ENCODE measurements around the gene TNFSF10. TPM values are rescaled to one million over a fixed set of nuclear protein-coding genes. Genes with fewer than 3 reads are reported as not detected.
"Not testable (repeated sequence)": the region's sequence is repeated elsewhere in the genome, so short reads cannot be mapped to it uniquely, and the experiment has no call there.

The TNFSF10 gene
- total RNA-seq, 1 donor from 2014 or later: 7.4 TPM

DNA sequence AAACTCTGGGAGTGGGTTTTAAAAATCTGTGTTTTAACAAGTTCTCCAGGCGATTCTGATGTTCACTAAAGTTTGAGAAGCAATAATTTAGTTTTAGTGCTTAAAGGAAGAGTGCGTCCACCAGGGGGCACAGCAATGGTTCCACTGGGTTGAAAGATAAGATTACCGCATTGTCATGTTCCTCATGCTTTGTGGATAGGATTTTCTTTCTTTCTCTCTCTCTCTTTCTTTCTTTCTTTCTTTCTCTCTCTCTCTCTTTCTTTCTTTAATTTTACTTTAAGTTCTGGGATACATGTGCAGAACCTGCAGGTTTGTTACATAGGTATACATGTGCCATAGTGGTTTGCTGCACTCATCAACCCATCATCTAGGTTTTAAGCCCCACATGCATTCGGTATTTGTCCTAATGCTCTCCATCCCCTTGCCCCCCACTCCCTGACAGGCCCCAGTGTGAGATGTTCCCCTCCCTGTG lies 33.0 kb downstream of the TNFSF10 start:
- H3K4me1 Mint-ChIP-seq; H3K27ac Mint-ChIP-seq; H3K27me3 Mint-ChIP-seq; H3K9me3 Mint-ChIP-seq; H3K4me3 Mint-ChIP-seq; H3K36me3 Mint-ChIP-seq (ENCODE audit: low read depth); POLR2A ChIA-PET: not testable (repeated sequence)
- CTCF ChIA-PET: interaction anchor here (0.8 to 4.6 kb wide), 3 partner anchors 13 to 182 kb away, joined by 3 to 32 read pairs (median 3); no protein-coding TSS in a partner anchor
- DNase-seq (peak; percentile 41), ATAC-seq (ENCODE audit: low read depth) (peak; percentile 69)
- intact Hi-C loops (cut with micrococcal nuclease): loop anchor here (1.0 to 2.0 kb wide), 5 partner anchors 33 to 221 kb away; partner anchors contain the start of genes NCEH1 and TNFSF10
- TF ChIP-seq, protein P1, sequence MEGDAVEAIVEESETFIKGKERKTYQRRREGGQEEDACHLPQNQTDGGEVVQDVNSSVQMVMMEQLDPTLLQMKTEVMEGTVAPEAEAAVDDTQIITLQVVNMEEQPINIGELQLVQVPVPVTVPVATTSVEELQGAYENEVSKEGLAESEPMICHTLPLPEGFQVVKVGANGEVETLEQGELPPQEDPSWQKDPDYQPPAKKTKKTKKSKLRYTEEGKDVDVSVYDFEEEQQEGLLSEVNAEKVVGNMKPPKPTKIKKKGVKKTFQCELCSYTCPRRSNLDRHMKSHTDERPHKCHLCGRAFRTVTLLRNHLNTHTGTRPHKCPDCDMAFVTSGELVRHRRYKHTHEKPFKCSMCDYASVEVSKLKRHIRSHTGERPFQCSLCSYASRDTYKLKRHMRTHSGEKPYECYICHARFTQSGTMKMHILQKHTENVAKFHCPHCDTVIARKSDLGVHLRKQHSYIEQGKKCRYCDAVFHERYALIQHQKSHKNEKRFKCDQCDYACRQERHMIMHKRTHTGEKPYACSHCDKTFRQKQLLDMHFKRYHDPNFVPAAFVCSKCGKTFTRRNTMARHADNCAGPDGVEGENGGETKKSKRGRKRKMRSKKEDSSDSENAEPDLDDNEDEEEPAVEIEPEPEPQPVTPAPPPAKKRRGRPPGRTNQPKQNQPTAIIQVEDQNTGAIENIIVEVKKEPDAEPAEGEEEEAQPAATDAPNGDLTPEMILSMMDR (IDR thresholded peaks at IDR 0.05): peak; percentile 70

DNA sequence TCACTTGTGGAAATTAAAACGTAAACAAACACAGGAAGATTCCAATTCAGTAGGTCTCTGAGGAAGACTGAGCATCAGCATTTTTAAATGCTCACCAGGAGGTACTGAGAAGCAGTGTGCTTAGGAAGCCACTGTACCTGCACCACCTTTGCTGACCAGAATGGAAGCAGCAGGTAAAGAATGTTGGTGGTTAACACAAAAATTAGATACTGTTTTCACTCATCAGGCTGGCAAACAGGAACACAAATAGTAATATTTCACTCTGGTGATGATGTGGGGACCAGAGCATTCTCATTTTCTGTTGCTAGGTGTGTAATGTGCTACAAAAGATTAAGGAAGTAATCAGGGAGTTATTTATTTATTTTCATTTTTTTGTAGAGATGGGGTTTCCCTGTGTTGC lies 45.1 kb downstream of the TNFSF10 start:
- peaks cover 3% of the 10 kb centered on the region for H3K36me3 Mint-ChIP-seq (ENCODE audit: low read depth)
- DNase-seq (no peak), ATAC-seq (ENCODE audit: low read depth) (no peak)
- intact Hi-C loops (cut with micrococcal nuclease): loop anchor here (5.0 kb wide), 2 partner anchors 831 to 1516 kb away; no protein-coding TSS in a partner anchor
- no peak overlapping the region for H3K4me3 Mint-ChIP-seq
- H3K27me3 Mint-ChIP-seq: no peaks in the 10 kb centered on the region
- POLR2A ChIA-PET: no interaction called here
- no peak overlapping the region for H3K27ac Mint-ChIP-seq
- CTCF ChIA-PET: interaction anchor here (1.6 to 2.9 kb wide), 4 partner anchors 11 to 146 kb away, joined by 3 to 15 read pairs (median 8); no protein-coding TSS in a partner anchor
- peaks cover 7% of the 10 kb centered on the region for H3K4me1 Mint-ChIP-seq
- TF ChIP-seq, protein P1 (IDR thresholded peaks at IDR 0.05): no peak
- no peaks in the 10 kb centered on the region for H3K9me3 Mint-ChIP-seq

GRCh38 chr3:172476347-172476746 lies 46.9 kb downstream of the TNFSF10 start:
- CTCF ChIA-PET: interaction anchor here (1.3 to 2.9 kb wide), 4 partner anchors 15 to 144 kb away, joined by 4 to 15 read pairs (median 9); no protein-coding TSS in a partner anchor
- ATAC-seq (ENCODE audit: low read depth) (no peak), DNase-seq (no peak)
- peaks cover 5% of the 10 kb centered on the region for H3K27me3 Mint-ChIP-seq
- no peak overlapping the region for H3K27ac Mint-ChIP-seq
- H3K36me3 Mint-ChIP-seq (ENCODE audit: low read depth): peaks cover 3% of the 10 kb centered on the region
- intact Hi-C loops (cut with micrococcal nuclease): loop anchor here (5.0 kb wide), 2 partner anchors 829 to 1514 kb away; no protein-coding TSS in a partner anchor
- H3K4me3 Mint-ChIP-seq: no peak overlapping the region
- POLR2A ChIA-PET: no interaction called here
- peaks cover 2% of the 10 kb centered on the region for H3K9me3 Mint-ChIP-seq
- H3K4me1 Mint-ChIP-seq: peaks cover 7% of the 10 kb centered on the region
- TF ChIP-seq, protein P1 (IDR thresholded peaks at IDR 0.05): no peak

- intact Hi-C loops (cut with micrococcal nuclease): loop anchor here (5.0 kb wide), 2 partner anchors 828 to 1513 kb away; no protein-coding TSS in a partner anchor
- Mint-ChIP-seq H3K36me3 (ENCODE audit: low read depth) (peaks cover 3% of the 10 kb centered on the region), H3K4me1 (peaks cover 7% of the 10 kb centered on the region), H3K27ac (no peak overlapping the region), H3K4me3 (no peak overlapping the region), H3K9me3 (peaks cover 4% of the 10 kb centered on the region), H3K27me3 (peaks cover 8% of the 10 kb centered on the region)
- no peak for ATAC-seq (ENCODE audit: low read depth)
- ChIA-PET CTCF (interaction anchor here (1.3 to 2.9 kb wide), 2 partner anchors 14 to 120 kb away, joined by 6 to 15 read pairs; no protein-coding TSS in a partner anchor), POLR2A (no interaction called here)
- DNase-seq: no peak
- TF ChIP-seq, protein P1 (IDR thresholded peaks at IDR 0.05): no peak
These were observed 47.5 kb downstream of the TNFSF10 start for GRCh38 chr3:172475703-172476102.

DNA sequence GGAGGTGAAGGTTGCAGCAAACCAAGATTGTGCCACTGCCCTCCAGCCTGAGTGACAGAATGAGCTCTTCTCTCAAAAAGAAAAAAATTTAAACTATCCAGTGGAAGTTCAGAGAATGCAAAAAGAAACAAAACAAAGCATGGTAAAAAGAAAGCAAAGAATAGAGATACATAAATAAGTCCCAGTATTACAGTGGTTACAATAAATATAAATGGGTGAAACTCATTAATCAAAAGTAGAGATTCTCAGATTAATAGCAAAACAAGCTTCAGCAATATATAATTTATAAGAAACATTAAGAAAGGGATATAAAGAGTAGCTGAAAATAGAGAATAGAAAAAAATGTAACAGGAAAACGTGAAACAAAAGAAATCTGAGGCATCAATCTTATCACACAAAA lies 51.3 kb downstream of the TNFSF10 start:
- no peaks in the 10 kb centered on the region for H3K36me3 Mint-ChIP-seq (ENCODE audit: low read depth)
- DNase-seq (no peak), ATAC-seq (ENCODE audit: low read depth) (no peak)
- peaks cover 25% of the 10 kb centered on the region for H3K27me3 Mint-ChIP-seq
- peaks cover under 1% of the 10 kb centered on the region for H3K4me1 Mint-ChIP-seq
- POLR2A ChIA-PET: no interaction called here
- no peak overlapping the region for H3K4me3 Mint-ChIP-seq
- CTCF ChIA-PET: interaction anchor here (2.3 kb wide), 1 partner anchor 11 kb away, joined by 5 read pairs; no protein-coding TSS in a partner anchor
- TF ChIP-seq, protein P1 (IDR thresholded peaks at IDR 0.05): no peak
- peaks cover 4% of the 10 kb centered on the region for H3K9me3 Mint-ChIP-seq
- intact Hi-C loops (cut with micrococcal nuclease): no loop called here
- no peak overlapping the region for H3K27ac Mint-ChIP-seq

Data from activated B cell treated with CpG ODN at 0.5 μM for 24 hours (primary cell).